Head of caudate nucleus (tissue), 42 donors: ENCODE results near the gene CGB1.
"Not testable (repeated sequence)": the region's sequence is repeated elsewhere in the genome, so short reads cannot be mapped to it uniquely, and the experiment has no call there.

ENCODE experiments used
- DNase-seq, 42 donors: peaks; one replicate each; pipeline versions ENCODE4 v3.0.0 to v3.0.0-alpha.2; 2020 to 2021; ENCODE audit warnings: mixed read lengths in 7 of 42
- intact Hi-C: fragments of 100-400 bp; cut with DNase I; formaldehyde crosslinking; loops from one replicate; pipeline ENCODE4 v1.15.0; 2022

CGB1 gene

GRCh38 chr19:49028686-49029085 lies 8.0 kb downstream of the CGB1 start:
- intact Hi-C loops, DNase-seq: not testable (repeated sequence)

DNA sequence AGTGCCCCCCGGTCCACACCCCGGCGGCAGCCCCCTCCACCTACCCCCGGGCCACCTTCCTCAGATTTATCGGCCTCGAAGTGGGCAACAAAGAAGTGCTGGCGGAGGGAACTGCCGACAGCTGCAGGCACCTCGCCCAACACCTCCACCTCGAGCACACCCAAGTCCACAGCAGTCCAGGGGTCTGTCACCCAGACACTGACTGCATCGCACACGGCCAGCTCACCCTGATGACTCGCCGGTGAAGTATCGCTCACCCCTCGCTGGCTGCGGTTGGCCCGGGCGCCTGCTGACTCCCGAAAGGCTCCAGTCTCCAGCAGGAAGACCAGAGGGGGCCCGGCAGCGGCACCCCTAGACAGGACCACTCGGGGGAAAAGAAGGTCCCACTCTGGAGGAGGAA lies 11.1 kb downstream of the CGB1 start:
- DNase-seq, intact Hi-C loops: not testable (repeated sequence)

DNA sequence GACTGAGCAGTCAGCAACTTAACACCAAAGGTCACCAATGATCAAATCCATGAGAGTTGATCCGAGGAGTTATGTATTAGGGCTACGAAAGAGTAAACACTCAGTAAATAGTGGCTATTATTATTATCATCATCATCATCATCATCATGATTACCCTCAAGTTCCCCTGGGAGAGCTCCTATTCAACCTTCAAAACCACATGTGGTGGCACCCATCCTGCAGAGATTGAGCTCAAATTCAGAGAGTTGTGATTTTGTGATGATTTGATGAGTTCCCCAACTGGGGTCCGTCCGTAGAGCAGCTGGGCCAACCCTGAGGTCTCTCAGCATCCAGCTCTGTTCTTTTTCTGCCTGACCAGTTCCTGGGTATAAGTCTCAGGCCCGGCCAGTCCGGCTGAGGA lies 11.6 kb downstream of the CGB1 start:
- DNase-seq, intact Hi-C loops: not testable (repeated sequence)

GRCh38 chr19:49024233-49024632 lies 12.5 kb downstream of the CGB1 start, which contains the start of gene CGB3:
Gene CGB3, minus strand, starts transcription at chr19:49024333. Its CDS starts 362 bp downstream, at chr19:49023971.
- intact Hi-C loops, DNase-seq: not testable (repeated sequence)

- DNase-seq, result no peak
- intact Hi-C loops, result no loop called here
These were observed 14.6 kb downstream of the CGB1 start for GRCh38 chr19:49022116-49022515.

DNA sequence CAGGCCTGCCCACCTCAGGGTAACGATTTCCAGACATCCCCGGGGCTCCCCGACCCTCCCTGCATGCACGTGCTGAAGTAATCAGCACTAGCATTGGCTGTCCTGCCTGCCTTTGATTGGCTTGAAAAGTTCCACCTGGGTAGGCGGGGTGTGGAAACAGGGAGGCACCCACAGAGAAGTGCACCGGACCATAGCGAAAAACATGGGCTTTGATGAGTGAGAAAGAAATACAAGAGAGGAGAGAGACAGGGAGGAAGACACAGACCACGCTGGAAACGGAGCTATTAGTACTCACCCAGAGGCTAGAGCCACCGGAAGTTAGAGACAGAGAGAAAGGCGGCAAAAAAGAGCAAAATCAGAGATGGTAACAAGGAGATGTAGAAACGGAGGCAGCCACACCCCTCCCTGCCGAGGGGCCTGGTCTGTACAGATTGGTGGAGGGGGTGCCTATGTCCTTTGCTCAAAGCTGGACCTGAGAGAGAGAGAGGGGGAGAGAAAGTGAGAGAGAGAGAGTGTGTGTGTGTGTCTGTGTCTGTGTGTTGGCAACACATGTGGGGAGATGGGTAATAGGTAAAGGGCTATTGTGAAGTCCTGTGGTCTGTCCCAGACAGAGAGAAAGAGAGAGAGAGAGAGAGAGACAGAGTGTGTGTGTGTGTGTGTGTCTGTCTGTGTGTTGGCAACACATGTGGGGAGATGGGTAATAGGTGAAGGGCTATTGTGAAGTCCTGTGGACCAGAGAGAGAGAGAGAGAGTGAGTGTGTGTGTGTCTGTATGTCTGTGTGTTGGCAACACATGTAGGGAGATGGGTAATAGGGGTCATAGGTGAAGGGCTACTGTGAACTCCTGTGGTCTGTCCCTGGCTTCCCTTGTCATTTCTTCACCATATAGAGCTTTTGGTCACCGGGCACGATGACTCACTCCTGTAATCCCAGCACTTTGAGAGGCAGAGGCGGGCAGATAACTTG lies 15.5 kb downstream of the CGB1 start:
- DNase-seq, result no peak
- intact Hi-C loops, result no loop called here

GRCh38 chr19:49020342-49020741 lies 16.4 kb downstream of the CGB1 start:
- DNase-seq, result no peak
- intact Hi-C loops, result no loop called here

- intact Hi-C loops, result no loop called here
- DNase-seq, result peak in 28 of 42 donors; percentile 11 to 62 (median 32)
These were observed 17.3 kb downstream of the CGB1 start for GRCh38 chr19:49019242-49019932.

GRCh38 chr19:49018388-49019241 lies 18.1 kb downstream of the CGB1 start:
- intact Hi-C loops, result not testable (repeated sequence)
- peak in 1 of 42 donors; percentile 33 for DNase-seq

DNA sequence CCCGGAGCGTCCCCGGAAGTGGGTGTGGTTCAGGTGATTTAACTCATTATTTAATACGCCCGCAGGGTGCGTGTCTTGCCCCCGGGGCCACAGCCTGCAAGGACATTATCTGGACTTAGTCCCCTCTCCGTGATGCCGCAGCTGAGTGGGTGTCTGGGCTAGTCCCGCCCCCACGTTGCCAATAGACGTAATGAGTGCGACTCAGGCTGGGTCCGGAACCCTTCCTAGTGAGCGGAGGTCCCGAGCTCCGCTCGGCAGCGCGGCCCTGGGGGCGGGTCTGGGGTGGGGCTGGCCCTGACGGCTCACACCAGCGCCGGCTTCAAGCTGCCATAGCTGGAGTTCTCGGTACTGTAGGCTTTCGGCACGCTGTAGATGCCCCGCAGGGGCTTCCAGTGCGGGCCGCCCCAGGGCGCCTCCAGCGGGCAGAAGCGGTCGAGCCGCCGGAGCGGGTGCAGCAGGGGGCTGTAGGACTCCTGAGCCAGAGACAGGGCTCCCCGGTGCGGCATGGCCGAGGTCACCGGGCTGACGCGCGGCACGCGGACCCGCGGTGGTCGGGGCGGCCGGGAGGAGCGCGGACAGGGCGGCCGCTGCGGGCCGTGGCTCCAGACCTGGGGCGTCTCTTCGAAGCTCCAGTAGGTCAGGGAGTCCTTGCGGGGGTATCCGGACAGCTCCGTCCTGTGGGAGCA lies 18.9 kb downstream of the CGB1 start:
- intact Hi-C loops, result no loop called here
- DNase-seq, result peak in 29 of 42 donors; percentile 8 to 62 (median 25)

DNA sequence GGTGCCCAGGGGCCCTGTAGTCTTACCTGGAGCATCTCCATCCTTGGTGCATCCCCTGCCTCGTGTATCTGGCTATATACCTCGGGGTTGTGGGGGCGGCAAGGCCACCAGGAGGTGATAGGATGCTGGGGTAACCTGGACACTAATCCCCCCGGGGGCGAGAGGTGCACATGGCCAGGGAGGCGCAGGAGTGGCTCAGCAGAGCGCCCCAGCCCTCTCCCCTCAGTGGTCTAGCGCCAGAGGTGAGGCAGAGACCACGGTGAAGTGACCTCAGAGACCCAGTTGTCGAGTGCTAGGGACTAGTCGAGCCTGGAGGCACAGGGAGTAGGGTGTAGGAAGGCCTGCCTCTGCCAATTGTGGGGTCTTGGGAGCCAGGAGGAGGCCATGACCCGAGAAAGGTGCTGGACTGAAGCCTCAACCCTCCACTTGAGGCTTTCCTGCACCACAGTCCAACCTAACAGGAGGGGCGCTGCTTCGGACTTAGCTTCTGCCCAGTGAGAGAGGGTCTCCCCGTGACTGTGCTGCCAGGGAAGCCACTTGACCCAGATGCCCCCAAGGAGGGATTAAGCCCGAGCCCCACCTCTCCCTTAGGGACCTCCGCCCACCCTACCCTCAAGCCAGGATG lies 19.5 kb downstream of the CGB1 start, which contains the start of gene LHB:
LHB (minus strand) TSS at position 51 of the 625 bp plus-strand sequence; CDS start at position 41, 10 bp downstream.
- DNase-seq, result no peak
- intact Hi-C loops, result no loop called here

DNA sequence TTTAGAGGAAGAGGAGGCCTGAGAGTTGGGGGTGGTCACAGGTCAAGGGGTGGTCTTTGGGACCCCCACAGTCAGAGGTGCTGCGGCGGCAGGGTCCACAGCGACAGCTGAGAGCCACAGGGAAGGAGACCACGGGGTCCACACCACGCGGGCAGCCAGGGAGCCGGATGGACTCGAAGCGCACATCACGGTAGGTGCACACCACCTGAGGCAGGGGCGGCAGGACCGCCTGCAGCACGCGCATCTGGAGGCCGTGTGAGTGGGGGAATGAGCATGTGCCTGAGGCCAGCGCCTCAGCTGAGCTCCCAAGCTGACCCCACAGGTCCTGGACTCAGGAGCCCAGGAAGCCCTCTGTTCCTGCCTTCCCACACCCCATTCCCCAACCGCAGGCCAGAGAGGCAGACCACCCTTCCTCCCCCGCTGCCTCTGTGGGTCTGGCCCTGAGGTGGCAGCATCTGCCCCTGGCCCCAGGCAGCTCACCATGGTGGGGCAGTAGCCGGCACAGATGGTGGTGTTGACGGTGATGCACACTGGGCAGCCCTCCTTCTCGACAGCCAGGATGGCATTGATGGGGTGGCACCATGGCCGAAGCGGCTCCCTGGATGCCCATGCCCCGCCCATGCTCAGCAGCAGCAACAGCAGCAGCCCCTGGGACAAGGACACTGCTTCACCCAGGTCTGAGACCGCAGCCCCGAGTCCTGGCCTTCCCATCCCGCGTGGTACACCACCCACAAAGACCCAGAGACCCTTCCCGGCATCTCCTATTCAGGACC lies 20.4 kb downstream of the CGB1 start:
- no peak for DNase-seq

GRCh38 chr19:49014870-49015255 lies 21.8 kb downstream of the CGB1 start:
- intact Hi-C loops, result no loop called here

More for the DNA sequence above, 20.4 kb downstream of the CGB1 start:
- intact Hi-C loops, result no loop called here

DNA sequence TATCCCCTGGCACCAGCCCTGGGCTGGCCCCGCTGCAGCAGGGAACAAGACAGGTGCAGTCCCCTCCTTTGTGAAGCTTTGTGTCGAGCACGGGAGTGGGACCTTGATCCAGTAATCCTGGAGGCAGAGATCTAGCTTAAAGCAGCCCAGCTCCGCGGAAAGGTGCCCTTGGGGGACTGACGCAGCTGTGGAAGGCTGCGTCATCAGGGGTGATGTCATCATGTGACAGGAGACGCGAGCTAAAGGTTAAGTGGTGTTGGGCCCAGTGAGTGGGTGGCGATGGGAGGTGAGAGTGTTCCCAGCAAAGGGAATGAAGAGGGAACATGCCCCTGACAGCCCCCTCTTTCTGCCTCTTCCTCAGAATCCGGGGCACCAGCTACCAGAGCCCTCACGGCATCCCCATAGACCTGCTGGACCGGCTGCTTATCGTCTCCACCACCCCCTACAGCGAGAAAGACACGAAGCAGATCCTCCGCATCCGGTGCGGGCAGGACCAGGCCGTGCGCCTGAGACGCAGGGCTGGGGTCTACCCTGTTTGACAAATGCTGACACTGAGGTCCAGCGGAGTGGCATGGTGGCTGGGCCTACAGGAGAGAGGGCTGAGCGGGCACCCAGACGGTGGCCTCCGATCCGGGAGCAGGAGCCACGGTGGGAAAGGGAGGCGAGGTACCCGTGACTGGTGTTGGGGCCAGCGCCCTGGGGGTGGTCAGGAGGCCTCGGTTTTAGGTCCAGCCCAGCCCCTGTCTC lies 22.4 kb downstream of the CGB1 start:
- DNase-seq, result no peak
- intact Hi-C loops, result no loop called here

More at GRCh38 chr19:49014870-49015255, 21.8 kb downstream of the CGB1 start:
- DNase-seq, result no peak

- intact Hi-C loops, result no loop called here
- no peak for DNase-seq
These were observed 25.5 kb downstream of the CGB1 start for GRCh38 chr19:49011194-49011593.

DNA sequence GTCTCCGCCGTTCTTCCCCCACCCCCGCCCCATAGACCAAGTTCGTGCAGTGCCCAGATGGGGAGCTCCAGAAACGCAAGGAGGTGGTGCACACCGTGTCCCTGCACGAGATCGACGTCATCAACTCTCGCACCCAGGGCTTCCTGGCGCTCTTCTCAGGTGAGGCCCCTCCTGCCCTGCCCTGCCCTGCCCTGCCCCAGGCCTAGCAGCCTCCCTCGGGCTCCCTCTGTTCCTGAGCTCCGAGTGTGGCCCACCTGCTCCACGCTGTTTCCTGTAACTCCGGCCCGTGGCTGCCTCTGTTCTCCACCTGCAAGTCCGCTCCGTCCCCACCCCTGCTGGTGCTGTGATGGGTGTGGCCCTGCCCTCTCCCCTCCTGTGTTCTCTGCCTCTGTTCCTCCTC lies 26.2 kb downstream of the CGB1 start:
- no peak for DNase-seq
- intact Hi-C loops, result no loop called here

GRCh38 chr19:49009828-49010227 lies 26.9 kb downstream of the CGB1 start:
- DNase-seq, result no peak
- intact Hi-C loops, result no loop called here
